CD14-positive monocyte (primary cell): ENCODE measurements around the gene ZBTB5. TPM values are rescaled to one million over a fixed set of nuclear protein-coding genes. Genes with fewer than 3 reads are reported as not detected.
A peak's percentile ranks its signal among the peaks of the same experiment; 100 is the strongest.
"Not testable (repeated sequence)": the region's sequence is repeated elsewhere in the genome, so short reads cannot be mapped to it uniquely, and the experiment has no call there.

ENCODE experiments used
- DNase-seq, 3 donors: peaks; one replicate each; pipeline ENCODE4 v3.0.0-alpha.2; 2011 to 2022
- H2AFZ ChIP-seq: 2 replicates; pipeline ENCODE4 v1.6.0; 2012; ENCODE audit warnings: mild to moderate bottlenecking, low read depth, low read length, inconsistent platforms; ENCODE audit not compliant: insufficient read depth, poor library complexity, severe bottlenecking
- H3K27ac ChIP-seq, 2 donors: 1 replicate in 1 of 2; 2 replicates in 1 of 2; pipeline ENCODE4 v1.5.1; 2012 to 2013; ENCODE audit warnings: low read length in 2 of 2, control low read depth in 1 of 2, inconsistent platforms in 1 of 2, low read depth in 1 of 2, mild to moderate bottlenecking in 1 of 2
- H3K27me3 ChIP-seq, 2 donors: one replicate each; pipeline versions ENCODE4 v1.6.0 to v1.6.1; 2011 to 2013; ENCODE audit warnings: low read length in 2 of 2; ENCODE audit not compliant: control insufficient read depth in 2 of 2, insufficient read depth in 2 of 2
- H3K36me3 ChIP-seq, 2 donors: replicated peaks in 1 of 2; 1 replicate in 1 of 2; 2 replicates in 1 of 2; pipeline versions ENCODE4 v1.5.1 to v1.6.1; 2012 to 2013; ENCODE audit warnings: low read length in 2 of 2, control low read depth in 1 of 2, inconsistent platforms in 1 of 2, mild to moderate bottlenecking in 1 of 2; ENCODE audit not compliant: insufficient read depth in 2 of 2, control insufficient read depth in 1 of 2
- H3K4me1 ChIP-seq, 2 donors: 1 replicate in 1 of 2; 2 replicates in 1 of 2; pipeline versions ENCODE4 v1.5.1 to v1.6.1; 2012 to 2013; ENCODE audit warnings: low read length in 2 of 2, control low read depth in 1 of 2, inconsistent platforms in 1 of 2, mild to moderate bottlenecking in 1 of 2, moderate library complexity in 1 of 2; ENCODE audit not compliant: insufficient read depth in 2 of 2, control insufficient read depth in 1 of 2
- H3K4me2 ChIP-seq: replicated peaks from 2 replicates; pipeline ENCODE3; 2012; ENCODE audit warnings: low read length, moderate library complexity, mild to moderate bottlenecking; ENCODE audit not compliant: poor library complexity, severe bottlenecking; ENCODE audit errors: extremely low read depth
- H3K4me3 ChIP-seq, 3 experiments: fragments of 200-600 bp in 1 of 3; sonication (generic) in 1 of 3; replicated peaks in 1 of 3; 1 replicate in 2 of 3; 2 replicates in 1 of 3; pipeline ENCODE4 v1.5.1; 2011 to 2013; ENCODE audit warnings: low read length in 3 of 3, mild to moderate bottlenecking in 3 of 3, control low read depth in 2 of 3, low read depth in 2 of 3, inconsistent platforms in 1 of 3, moderate library complexity in 1 of 3
- H3K79me2 ChIP-seq: 2 replicates; pipeline ENCODE4 v1.6.0; 2012; ENCODE audit warnings: mild to moderate bottlenecking, control low read depth, inconsistent platforms, low read length, moderate library complexity; ENCODE audit not compliant: insufficient read depth
- H3K9ac ChIP-seq: 2 replicates; pipeline ENCODE4 v1.6.0; 2017; ENCODE audit warnings: low read length, mild to moderate bottlenecking; ENCODE audit not compliant: insufficient read depth, poor library complexity, severe bottlenecking
- H3K9me3 ChIP-seq, 2 donors: replicated peaks in 1 of 2; 1 replicate in 1 of 2; 2 replicates in 1 of 2; pipeline versions ENCODE4 v1.5.1 to v1.6.1; 2012 to 2013; ENCODE audit warnings: low read length in 2 of 2, control low read depth in 1 of 2; ENCODE audit not compliant: control insufficient read depth in 1 of 2, insufficient read depth in 1 of 2
- H4K20me1 ChIP-seq: 2 replicates; pipeline ENCODE4 v1.6.0; 2012; ENCODE audit warnings: mild to moderate bottlenecking, low read length, control low read depth, moderate library complexity; ENCODE audit not compliant: insufficient read depth
- H3K27ac Mint-ChIP-seq, 7 donors: one replicate each; pipeline ENCODE4 v1.8.0; 2020; ENCODE audit warnings: mild to moderate bottlenecking in 7 of 7, mixed read lengths in 7 of 7, moderate library complexity in 6 of 7, inconsistent platforms in 2 of 7
- H3K27me3 Mint-ChIP-seq, 3 donors: one replicate each; pipeline ENCODE4 v1.8.0; 2021 to 2022; ENCODE audit warnings: low read depth in 3 of 3, mild to moderate bottlenecking in 3 of 3, mixed read lengths in 3 of 3, moderate library complexity in 3 of 3, inconsistent platforms in 1 of 3
- H3K36me3 Mint-ChIP-seq, 2 donors: one replicate each; pipeline ENCODE4 v1.8.0; 2020; ENCODE audit warnings: mixed read lengths in 2 of 2, inconsistent platforms in 1 of 2, mild to moderate bottlenecking in 1 of 2
- H3K4me1 Mint-ChIP-seq: one replicate; pipeline ENCODE4 v1.8.0; 2020; ENCODE audit warnings: mild to moderate bottlenecking, mixed read lengths
- H3K4me3 Mint-ChIP-seq, 2 donors: one replicate each; pipeline ENCODE4 v1.8.0; 2020; ENCODE audit warnings: mild to moderate bottlenecking in 2 of 2, mixed read lengths in 2 of 2, moderate library complexity in 1 of 2
- H3K9me3 Mint-ChIP-seq, 7 donors: one replicate each; pipeline ENCODE4 v1.8.0; 2020 to 2022; ENCODE audit warnings: mixed read lengths in 7 of 7, mild to moderate bottlenecking in 6 of 7, moderate library complexity in 6 of 7, inconsistent platforms in 2 of 7
- CTCF ChIP-seq: fragments of 200-600 bp; IDR thresholded peaks from one replicate; pipeline ENCODE4 v1.8.0; 2022; ENCODE audit warnings: antibody characterized with exemption, mild to moderate bottlenecking
- WGBS: methylation state at CpG from one replicate; pipeline ENCODE4 v1.1.5; 2013; ENCODE audit warnings: missing lambda C conversion rate; ENCODE audit not compliant: insufficient coverage; 5-methylcytosine and 5-hydroxymethylcytosine counted together
- intact Hi-C, 2 donors: fragments of 100-400 bp; cut with micrococcal nuclease; formaldehyde crosslinking; loops; one replicate each; pipeline versions ENCODE4 v1.15.0 to v1.15.1; 2023
- polyA plus RNA-seq, 3 donors: library from polyadenylated mRNA; depleted of rRNA in 1 of 3; unstranded in 2 of 3; stranded (reverse) in 1 of 3; fragments of 300-500 nt in 2 of 3; fragments of >200 nt in 1 of 3; fragmentation: Illumina TruSeq in 2 of 3; gene quantifications; 1 replicate in 2 of 3; 2 replicates in 1 of 3; pipeline ENCODE4 v1.2.3, GENCODE V29; 2012 to 2021

Gene ZBTB5
- polyA plus RNA-seq, 3 donors: 0.58 to 6.4 (median 1.4) TPM

GRCh38 chr9:37471942-37472684 is 6.9 kb upstream of the ZBTB5 start:
- Histone ChIP-seq H3K27me3 (peaks cover 0 to under 1% of the 10 kb centered on the region in 2 donors), H3K4me3 (peak overlapping the region; percentile 20 to 66 (median 51)), H3K4me2 (peak overlapping the region; percentile 70), H3K79me2 (no peaks in the 10 kb centered on the region), H3K9ac (peak overlapping the region; percentile 42), H4K20me1 (no peaks in the 10 kb centered on the region), H3K36me3 (no peaks in the 10 kb centered on the region), H2AFZ (peak overlapping the region; percentile 80), H3K4me1 (peaks cover 4 to 9% of the 10 kb centered on the region in 2 donors), H3K27ac (peak overlapping the region in 1 of 2 donors; percentile 13), H3K9me3 (peaks cover 13 to 16% of the 10 kb centered on the region in 2 donors)
- peak overlapping the region in 3 of 7 donors; percentile 22 to 51 (median 26) for H3K27ac Mint-ChIP-seq
- H3K4me1 Mint-ChIP-seq: peaks cover 7% of the 10 kb centered on the region
- 30% methylated on average over 4 of the region's 7 CpGs for WGBS
- no peaks in the 10 kb centered on the region for H3K36me3 Mint-ChIP-seq
- intact Hi-C loops: no loop called here
- peak overlapping the region; percentile 68 to 87 for H3K4me3 Mint-ChIP-seq
- peaks cover 4 to 12% (median 5%) of the 10 kb centered on the region in 3 donors for H3K27me3 Mint-ChIP-seq
- TF ChIP-seq CTCF: no peak
- DNase-seq: no peak
- peaks cover 5 to 29% (median 20%) of the 10 kb centered on the region in 7 donors for H3K9me3 Mint-ChIP-seq

- no peak for TF ChIP-seq CTCF
- Mint-ChIP-seq H3K4me3 (no peak overlapping the region), H3K36me3 (no peaks in the 10 kb centered on the region), H3K4me1 (peaks cover 27% of the 10 kb centered on the region), H3K27me3 (peaks cover 3 to 6% (median 4%) of the 10 kb centered on the region in 3 donors), H3K9me3 (peaks cover 0 to 3% (median under 1%) of the 10 kb centered on the region in 7 donors), H3K27ac (peak overlapping the region in 1 of 7 donors; percentile 55)
- no peak overlapping the region for H3K9ac ChIP-seq
- no peak overlapping the region for H3K4me2 ChIP-seq
- no peak overlapping the region for H3K27ac ChIP-seq
- intact Hi-C loops: loop anchor here (5.0 kb wide), 3 partner anchors 46 to 1066 kb away; partner anchors contain the start of genes TOMM5 (in 2 of the 2), GRHPR (in 1 of the 2) and RNF38 (in 1 of the 2)
- H3K9me3 ChIP-seq: no peaks in the 10 kb centered on the region
- no peaks in the 10 kb centered on the region for H3K27me3 ChIP-seq
- H2AFZ ChIP-seq: no peak overlapping the region
- H3K36me3 ChIP-seq: no peaks in the 10 kb centered on the region
- H3K4me3 ChIP-seq: no peak overlapping the region
- H4K20me1 ChIP-seq: no peaks in the 10 kb centered on the region
- WGBS: 100% methylated on average over 5 of the region's 6 CpGs
- no peak for DNase-seq
- peaks cover 12% of the 10 kb centered on the region for H3K79me2 ChIP-seq
- H3K4me1 ChIP-seq: peaks cover 18 to 33% of the 10 kb centered on the region in 2 donors
These were observed 3.4 kb upstream of the ZBTB5 start for GRCh38 chr9:37468620-37469019.

- 91% methylated on average over 11 of the region's 17 CpGs for WGBS
- H4K20me1 ChIP-seq, H3K36me3 ChIP-seq, H3K27me3 Mint-ChIP-seq, H3K27ac ChIP-seq, H3K27me3 ChIP-seq, H3K4me2 ChIP-seq, H3K9me3 ChIP-seq, H3K4me3 Mint-ChIP-seq, H3K4me3 ChIP-seq, H3K9me3 Mint-ChIP-seq, DNase-seq, H3K9ac ChIP-seq, H2AFZ ChIP-seq, H3K36me3 Mint-ChIP-seq, H3K27ac Mint-ChIP-seq: not testable (repeated sequence)
- peaks cover 33% of the 10 kb centered on the region for H3K4me1 Mint-ChIP-seq
- H3K4me1 ChIP-seq: peaks cover 18 to 33% of the 10 kb centered on the region in 2 donors
- intact Hi-C loops: loop anchor here (2.0 to 5.0 kb wide), 4 partner anchors 17 to 1065 kb away; partner anchors contain the start of genes TOMM5 (in 2 of the 2), GRHPR (in 1 of the 2), POLR1E (in 1 of the 2) and RNF38 (in 1 of the 2)
- peaks cover 22% of the 10 kb centered on the region for H3K79me2 ChIP-seq
These were observed 2.3 kb upstream of the ZBTB5 start for GRCh38 chr9:37467530-37467929.
